ENCODE measurements around the gene FOSB. TPM values are rescaled to one million over a fixed set of nuclear protein-coding genes. Genes with fewer than 3 reads are reported as not detected.

Gene FOSB
- total RNA-seq, 1 donor from 2014 or later: 3.6 TPM

DNA sequence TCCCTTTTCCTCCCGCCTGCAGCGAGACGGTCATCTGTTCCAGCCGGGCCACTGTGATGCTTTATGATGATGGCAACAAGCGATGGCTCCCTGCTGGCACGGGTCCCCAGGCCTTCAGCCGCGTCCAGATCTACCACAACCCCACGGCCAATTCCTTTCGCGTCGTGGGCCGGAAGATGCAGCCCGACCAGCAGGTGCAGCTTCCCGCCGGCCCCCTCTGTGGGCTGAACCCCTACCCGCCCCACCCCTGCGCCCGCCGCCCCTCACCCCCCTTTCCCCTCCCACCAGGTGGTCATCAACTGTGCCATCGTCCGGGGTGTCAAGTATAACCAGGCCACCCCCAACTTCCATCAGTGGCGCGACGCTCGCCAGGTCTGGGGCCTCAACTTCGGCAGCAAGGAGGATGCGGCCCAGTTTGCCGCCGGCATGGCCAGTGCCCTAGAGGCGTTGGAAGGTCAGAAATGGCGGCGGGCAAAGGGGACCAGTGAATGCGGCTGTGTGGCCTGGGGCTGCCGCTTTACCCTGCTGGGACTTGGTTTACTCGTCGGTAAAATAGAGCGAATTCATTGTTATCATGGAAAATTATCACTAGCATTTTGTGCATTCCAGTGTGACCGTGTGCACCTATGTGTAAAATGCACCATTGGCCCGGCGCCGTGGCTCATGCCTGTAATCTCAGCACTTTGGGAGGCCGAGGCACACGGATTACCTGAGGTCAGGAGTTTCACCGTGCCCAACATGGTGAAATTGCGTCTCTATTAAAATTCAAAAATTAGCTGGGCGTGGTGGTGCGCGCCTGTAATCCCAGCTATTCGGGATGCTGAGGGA, 50.1 kb downstream of the FOSB start:
- intact Hi-C loops (cut with DNase I): no loop called here
- Histone ChIP-seq H3K36me3 (peaks cover 49% of the 10 kb centered on the region), H3K27me3 (no peaks in the 10 kb centered on the region), H3K9me3 (no peaks in the 10 kb centered on the region), H3K4me3 (no peak overlapping the region), H3K27ac (no peak overlapping the region), H3K4me1 (peaks cover 23% of the 10 kb centered on the region)
- TF ChIP-seq, protein P1, sequence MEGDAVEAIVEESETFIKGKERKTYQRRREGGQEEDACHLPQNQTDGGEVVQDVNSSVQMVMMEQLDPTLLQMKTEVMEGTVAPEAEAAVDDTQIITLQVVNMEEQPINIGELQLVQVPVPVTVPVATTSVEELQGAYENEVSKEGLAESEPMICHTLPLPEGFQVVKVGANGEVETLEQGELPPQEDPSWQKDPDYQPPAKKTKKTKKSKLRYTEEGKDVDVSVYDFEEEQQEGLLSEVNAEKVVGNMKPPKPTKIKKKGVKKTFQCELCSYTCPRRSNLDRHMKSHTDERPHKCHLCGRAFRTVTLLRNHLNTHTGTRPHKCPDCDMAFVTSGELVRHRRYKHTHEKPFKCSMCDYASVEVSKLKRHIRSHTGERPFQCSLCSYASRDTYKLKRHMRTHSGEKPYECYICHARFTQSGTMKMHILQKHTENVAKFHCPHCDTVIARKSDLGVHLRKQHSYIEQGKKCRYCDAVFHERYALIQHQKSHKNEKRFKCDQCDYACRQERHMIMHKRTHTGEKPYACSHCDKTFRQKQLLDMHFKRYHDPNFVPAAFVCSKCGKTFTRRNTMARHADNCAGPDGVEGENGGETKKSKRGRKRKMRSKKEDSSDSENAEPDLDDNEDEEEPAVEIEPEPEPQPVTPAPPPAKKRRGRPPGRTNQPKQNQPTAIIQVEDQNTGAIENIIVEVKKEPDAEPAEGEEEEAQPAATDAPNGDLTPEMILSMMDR (IDR thresholded peaks at IDR 0.05): no peak
- ATAC-seq (no peak), DNase-seq (no peak)

DNA sequence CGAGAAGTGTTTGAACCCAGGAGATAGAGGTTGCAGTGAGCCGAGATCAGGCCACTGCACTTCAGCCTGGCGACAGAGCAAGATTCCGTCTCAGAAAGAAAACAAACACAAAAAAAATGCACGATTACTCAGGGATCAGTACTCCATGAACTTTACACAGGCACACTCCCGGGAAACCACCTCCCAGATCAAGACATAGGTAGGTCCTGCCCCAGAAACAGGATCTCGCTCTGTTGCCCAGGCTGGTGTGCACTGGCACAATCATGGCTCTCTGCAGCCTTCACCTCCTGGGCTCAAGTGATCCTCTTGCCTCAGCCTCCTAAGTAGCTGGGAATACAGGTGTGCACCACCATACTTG, 50.7 kb downstream of the FOSB start:
- TF ChIP-seq, protein P1 (IDR thresholded peaks at IDR 0.05): no peak
- peaks cover 50% of the 10 kb centered on the region for H3K36me3 ChIP-seq
- H3K4me1 ChIP-seq: peaks cover 23% of the 10 kb centered on the region
- ATAC-seq (no peak), DNase-seq (no peak)
- intact Hi-C loops (cut with DNase I): no loop called here
- H3K9me3 ChIP-seq: no peaks in the 10 kb centered on the region
- no peak overlapping the region for H3K4me3 ChIP-seq
- no peak overlapping the region for H3K27ac ChIP-seq
- H3K27me3 ChIP-seq: no peaks in the 10 kb centered on the region

DNA sequence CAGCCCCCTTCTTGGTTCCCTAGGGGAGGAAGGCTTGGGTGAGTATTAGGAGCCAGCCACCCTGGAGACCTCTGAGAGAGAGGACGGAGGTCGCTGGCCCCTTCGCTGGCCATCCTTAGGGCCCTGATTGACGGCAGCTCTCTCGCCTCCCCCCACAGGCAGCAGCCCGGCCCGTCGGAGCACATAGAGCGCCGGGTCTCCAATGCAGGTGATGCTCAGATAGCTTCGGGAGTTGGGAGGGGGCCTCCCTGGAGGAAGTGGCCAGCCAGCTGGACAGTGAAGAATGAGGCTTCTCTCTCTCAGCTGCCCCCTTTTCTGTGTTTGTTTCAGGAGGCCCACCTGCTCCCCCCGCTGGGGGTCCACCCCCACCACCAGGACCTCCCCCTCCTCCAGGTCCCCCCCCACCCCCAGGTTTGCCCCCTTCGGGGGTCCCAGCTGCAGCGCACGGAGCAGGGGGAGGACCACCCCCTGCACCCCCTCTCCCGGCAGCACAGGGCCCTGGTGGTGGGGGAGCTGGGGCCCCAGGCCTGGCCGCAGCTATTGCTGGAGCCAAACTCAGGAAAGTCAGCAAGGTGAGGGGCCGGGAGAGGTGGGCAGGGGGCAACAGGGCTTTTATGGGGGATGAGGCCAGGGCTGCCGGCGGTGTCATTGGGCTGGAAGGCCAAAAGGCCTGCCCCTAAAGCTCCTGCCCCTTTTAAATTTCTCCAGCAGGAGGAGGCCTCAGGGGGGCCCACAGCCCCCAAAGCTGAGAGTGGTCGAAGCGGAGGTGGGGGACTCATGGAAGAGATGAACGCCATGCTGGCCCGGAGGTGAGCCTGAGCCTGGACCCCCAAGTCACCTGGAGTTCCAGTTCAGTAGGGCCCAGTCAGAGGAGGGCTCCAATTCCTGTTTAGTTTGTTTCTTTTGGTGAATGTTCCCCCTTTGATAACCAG, 54.5 kb downstream of the FOSB start:
- DNase-seq: no peak

DNA sequence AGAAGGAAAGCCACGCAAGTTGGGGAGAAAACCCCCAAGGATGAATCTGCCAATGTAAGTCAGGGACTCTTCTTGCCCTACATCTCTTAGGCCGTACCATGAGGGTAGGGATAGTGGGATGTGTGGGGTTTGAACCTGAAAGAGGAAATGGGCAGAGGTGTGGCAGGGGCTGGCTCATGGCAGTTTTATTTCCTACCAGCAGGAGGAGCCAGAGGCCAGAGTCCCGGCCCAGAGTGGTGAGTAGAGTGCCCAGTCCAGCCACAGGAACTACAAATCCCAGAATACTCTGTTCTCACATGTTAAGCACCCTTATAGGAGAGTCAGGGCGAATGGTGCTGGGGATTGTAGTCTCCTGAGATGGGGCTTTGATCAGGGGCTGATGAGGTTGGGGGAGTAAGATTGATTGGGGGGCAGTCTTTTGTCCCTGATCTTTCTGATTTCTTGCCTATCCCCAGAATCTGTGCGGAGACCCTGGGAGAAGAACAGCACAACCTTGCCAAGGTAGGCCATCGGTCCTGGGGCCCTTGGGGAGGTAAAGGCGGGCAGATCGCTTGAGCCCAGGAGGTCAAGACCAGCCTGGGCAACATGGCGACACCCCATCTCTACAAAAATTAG, 56.0 kb downstream of the FOSB start:
- H3K27me3 ChIP-seq: no peaks in the 10 kb centered on the region
- H3K9me3 ChIP-seq: no peaks in the 10 kb centered on the region
- DNase-seq (peak; percentile 82), ATAC-seq (peak; percentile 97)
- H3K4me3 ChIP-seq: no peak overlapping the region
- no peaks in the 10 kb centered on the region for H3K4me1 ChIP-seq
- peaks cover 71% of the 10 kb centered on the region for H3K36me3 ChIP-seq
- TF ChIP-seq, protein P1 (IDR thresholded peaks at IDR 0.05): peak; percentile 92
- H3K27ac ChIP-seq: no peak overlapping the region
- intact Hi-C loops (cut with DNase I): loop anchor here (10.0 kb wide), 1 partner anchor 121 kb away; no protein-coding TSS in a partner anchor

More for the DNA sequence above, 54.5 kb downstream of the FOSB start:
- TF ChIP-seq, protein P1 (IDR thresholded peaks at IDR 0.05): no peak
- Histone ChIP-seq H3K27ac (no peak overlapping the region), H3K4me1 (no peaks in the 10 kb centered on the region), H3K36me3 (peaks cover 83% of the 10 kb centered on the region), H3K27me3 (no peaks in the 10 kb centered on the region), H3K4me3 (no peak overlapping the region), H3K9me3 (no peaks in the 10 kb centered on the region)
- no peak for ATAC-seq
- intact Hi-C loops (cut with DNase I): loop anchor here (10.0 kb wide), 1 partner anchor 123 kb away; no protein-coding TSS in a partner anchor

DNA sequence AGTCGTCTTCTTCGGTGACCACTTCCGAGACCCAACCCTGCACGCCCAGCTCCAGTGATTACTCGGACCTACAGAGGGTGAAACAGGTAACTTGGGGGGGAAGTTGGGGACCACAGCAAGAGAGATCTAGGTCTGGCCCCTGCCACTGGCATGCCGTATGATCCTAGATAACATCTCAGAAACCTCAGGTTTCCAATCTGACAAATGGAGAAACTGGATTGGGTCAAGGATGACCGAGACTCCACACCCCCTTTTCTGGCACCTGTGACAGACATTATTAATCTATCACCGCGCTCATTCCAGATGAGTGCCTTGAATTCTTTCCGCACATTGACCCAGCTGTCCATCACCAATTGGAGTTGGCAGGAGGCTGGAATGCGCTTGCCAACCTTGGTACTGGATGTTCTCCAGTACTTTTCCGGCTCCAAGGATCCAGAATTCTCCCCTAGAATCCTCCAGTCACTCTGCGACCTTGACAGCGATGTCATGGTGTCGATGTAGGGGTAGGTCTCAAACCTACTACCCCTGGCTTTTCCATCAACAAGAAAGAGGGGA, 56.9 kb downstream of the FOSB start:
- peaks cover 63% of the 10 kb centered on the region for H3K36me3 ChIP-seq
- TF ChIP-seq, protein P1 (IDR thresholded peaks at IDR 0.05): no peak
- no peak overlapping the region for H3K4me3 ChIP-seq
- H3K27ac ChIP-seq: no peak overlapping the region
- H3K27me3 ChIP-seq: no peaks in the 10 kb centered on the region
- intact Hi-C loops (cut with DNase I): loop anchor here (10.0 kb wide), 1 partner anchor 120 kb away; no protein-coding TSS in a partner anchor
- DNase-seq (no peak), ATAC-seq (no peak)
- H3K9me3 ChIP-seq: no peaks in the 10 kb centered on the region
- no peaks in the 10 kb centered on the region for H3K4me1 ChIP-seq
